PFSK-1 (cell line): ENCODE data around the gene PLEKHH1.

Experiments
- POLR2AphosphoS5 ChIP-seq: IDR thresholded peaks from 2 replicates; pipeline ENCODE4 v1.6.1; 2012; ENCODE audit warnings: low read depth, mild to moderate bottlenecking, control low read depth, low read length, moderate library complexity
- REST ChIP-seq, 2 experiments: IDR thresholded peaks; 2 replicates each; pipeline versions ENCODE4 v1.6.1 to v1.8.0; 2011 to 2012; ENCODE audit warnings: low read depth in 2 of 2, low read length in 2 of 2, control low read depth in 1 of 2, inconsistent platforms in 1 of 2, mild to moderate bottlenecking in 1 of 2, moderate library complexity in 1 of 2; ENCODE audit not compliant: insufficient read depth in 1 of 2
- SIN3A ChIP-seq: IDR thresholded peaks from 2 replicates; pipeline ENCODE4 v1.6.1; 2012; ENCODE audit warnings: mild to moderate bottlenecking, low read length, moderate library complexity, borderline replicate concordance; ENCODE audit not compliant: insufficient read depth

GRCh38 chr14:67577181-67577808 is 44.2 kb downstream of the PLEKHH1 start:
- no peak for TF ChIP-seq POLR2AphosphoS5
- TF ChIP-seq SIN3A: no peak
- no peak for TF ChIP-seq REST (IDR thresholded peaks at IDR 0.05; ENCODE audit: insufficient read depth in 1 of 2, low read depth in 2 of 2, low read length in 2 of 2)
